Sigmoid colon (tissue), 4 donors: ENCODE data around the gene CUL4A.

Experiments
- EP300 ChIP-seq, 4 donors: sonication (generic); formaldehyde crosslinking; IDR thresholded peaks; one replicate each; pipeline ENCODE4 v1.6.1; 2017; ENCODE audit warnings: antibody characterized with exemption in 4 of 4
- POLR2AphosphoS5 ChIP-seq, 4 donors: sonication (generic); formaldehyde crosslinking; IDR thresholded peaks; one replicate each; pipeline ENCODE4 v1.6.1; 2017; ENCODE audit warnings: antibody characterized with exemption in 4 of 4
- TF ChIP-seq, protein P1 (sequence below), 4 experiments: fragments of 450-650 bp in 3 of 4; fragments of 200-600 bp in 1 of 4; IDR thresholded peaks; one replicate each; pipeline ENCODE4 v1.5.1; 2016 to 2019; ENCODE audit warnings: antibody characterized with exemption in 4 of 4, mild to moderate bottlenecking in 3 of 4, moderate library complexity in 2 of 4

DNA sequence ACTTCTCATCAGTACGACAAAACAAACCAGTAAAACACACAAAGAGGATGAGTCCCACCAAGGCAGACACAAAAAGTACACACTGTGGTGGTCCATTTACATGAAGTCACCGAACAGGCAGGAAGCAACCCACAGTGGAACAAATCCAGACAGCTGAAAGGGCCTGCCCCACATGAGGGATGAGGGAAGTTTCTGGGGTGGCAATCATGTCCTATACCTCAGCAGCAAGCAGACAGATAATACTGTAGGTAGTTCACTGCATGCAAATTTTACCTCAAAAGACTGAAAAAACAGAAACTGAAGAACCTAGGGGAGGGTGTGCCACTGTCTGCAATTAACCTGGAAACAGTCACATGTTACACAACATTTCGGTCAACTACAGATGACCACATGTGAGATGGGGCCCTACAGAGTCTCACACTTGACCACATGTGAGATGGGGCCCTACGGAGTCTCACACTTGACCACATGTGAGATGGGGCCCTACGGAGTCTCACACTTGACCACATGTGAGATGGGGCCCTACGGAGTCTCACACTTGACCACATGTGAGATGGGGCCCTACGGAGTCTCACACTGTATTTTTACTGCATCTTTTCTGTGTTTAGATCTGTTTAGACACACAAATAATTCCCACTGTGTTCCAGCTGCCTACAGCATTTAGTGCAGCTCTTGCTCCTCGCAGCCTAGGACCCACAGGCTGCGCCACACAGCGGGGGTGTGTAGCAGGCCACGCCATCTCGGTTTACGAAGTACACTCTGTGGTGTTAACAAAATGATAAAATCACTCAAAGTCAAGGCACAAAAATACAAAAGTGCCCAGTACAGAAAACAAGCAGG lies 23.1 kb upstream of the CUL4A start:
- TF ChIP-seq, protein P1, sequence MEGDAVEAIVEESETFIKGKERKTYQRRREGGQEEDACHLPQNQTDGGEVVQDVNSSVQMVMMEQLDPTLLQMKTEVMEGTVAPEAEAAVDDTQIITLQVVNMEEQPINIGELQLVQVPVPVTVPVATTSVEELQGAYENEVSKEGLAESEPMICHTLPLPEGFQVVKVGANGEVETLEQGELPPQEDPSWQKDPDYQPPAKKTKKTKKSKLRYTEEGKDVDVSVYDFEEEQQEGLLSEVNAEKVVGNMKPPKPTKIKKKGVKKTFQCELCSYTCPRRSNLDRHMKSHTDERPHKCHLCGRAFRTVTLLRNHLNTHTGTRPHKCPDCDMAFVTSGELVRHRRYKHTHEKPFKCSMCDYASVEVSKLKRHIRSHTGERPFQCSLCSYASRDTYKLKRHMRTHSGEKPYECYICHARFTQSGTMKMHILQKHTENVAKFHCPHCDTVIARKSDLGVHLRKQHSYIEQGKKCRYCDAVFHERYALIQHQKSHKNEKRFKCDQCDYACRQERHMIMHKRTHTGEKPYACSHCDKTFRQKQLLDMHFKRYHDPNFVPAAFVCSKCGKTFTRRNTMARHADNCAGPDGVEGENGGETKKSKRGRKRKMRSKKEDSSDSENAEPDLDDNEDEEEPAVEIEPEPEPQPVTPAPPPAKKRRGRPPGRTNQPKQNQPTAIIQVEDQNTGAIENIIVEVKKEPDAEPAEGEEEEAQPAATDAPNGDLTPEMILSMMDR (IDR thresholded peaks at IDR 0.05) = no peak
- TF ChIP-seq EP300 (IDR thresholded peaks at IDR 0.05) (no peak), POLR2AphosphoS5 (IDR thresholded peaks at IDR 0.05) (no peak)
